Body of pancreas (tissue), 4 donors: Measurements from ENCODE around the gene CCDC78. TPM values are rescaled to one million over a fixed set of nuclear protein-coding genes. Genes with fewer than 3 reads are reported as not detected.
A peak's percentile ranks its signal among the peaks of the same experiment; 100 is the strongest.

Experiments
- ATAC-seq: fragments of 150-250 bp; one replicate; pipeline ENCODE4 v1.9.1; 2016
- DNase-seq, 4 donors: peaks; one replicate each; pipeline ENCODE4 v3.0.0-alpha.2; 2019
- H3K27ac ChIP-seq, 4 donors: fragments of 200-600 bp; sonication (generic); 1 replicate in 3 of 4; 2 replicates in 1 of 4; pipeline versions ENCODE4 v1.5.1 to v1.6.1; 2016 to 2019; ENCODE audit warnings: mild to moderate bottlenecking in 1 of 4, mixed read lengths in 1 of 4, moderate library complexity in 1 of 4
- H3K27me3 ChIP-seq, 2 donors: fragments of 200-600 bp; sonication (generic); one replicate each; pipeline ENCODE4 v1.6.0; 2016; ENCODE audit warnings: mild to moderate bottlenecking in 1 of 2
- H3K36me3 ChIP-seq, 2 donors: fragments of 200-600 bp; sonication (generic); replicated peaks in 1 of 2; 2 replicates each; pipeline ENCODE4 v1.5.1; 2016; ENCODE audit warnings: low read depth in 2 of 2; ENCODE audit not compliant: insufficient read depth in 1 of 2
- H3K4me1 ChIP-seq: fragments of 200-600 bp; sonication (generic); one replicate; pipeline ENCODE4 v1.6.0; 2016
- H3K4me3 ChIP-seq, 2 donors: fragments of 200-600 bp; sonication (generic); 1 replicate in 1 of 2; 2 replicates in 1 of 2; pipeline ENCODE4 v1.5.1; 2016 to 2019
- H3K9me3 ChIP-seq, 3 donors: fragments of 200-600 bp; sonication (generic); 1 replicate in 2 of 3; 2 replicates in 1 of 3; pipeline ENCODE4 v1.5.1; 2016
- POLR2A ChIP-seq, 3 donors: fragments of 450-650 bp; IDR thresholded peaks; one replicate each; pipeline ENCODE4 v1.6.1; 2016; ENCODE audit warnings: antibody characterized with exemption in 3 of 3, mild to moderate bottlenecking in 2 of 3
- WGBS, 2 donors: methylation state at CpG; one replicate each; pipeline ENCODE4 v1.1.5; 2017; 5-methylcytosine and 5-hydroxymethylcytosine counted together
- intact Hi-C: fragments of 100-400 bp; cut with DNase I; formaldehyde crosslinking; loops from one replicate; pipeline ENCODE4 v1.15.1; 2023
- total RNA-seq, 2 donors: library from RNA; depleted of rRNA; stranded (reverse); fragments of >200 nt; gene quantifications; one replicate each; pipeline ENCODE4 v1.1.0, GENCODE V29; 2016
- TF ChIP-seq, protein P1 (sequence below), 7 experiments: fragments of 450-650 bp in 4 of 7; fragments of 200-600 bp in 3 of 7; sonication (generic) in 3 of 7; IDR thresholded peaks; one replicate each; pipeline ENCODE4 v1.5.1; 2016 to 2019; ENCODE audit warnings: antibody characterized with exemption in 7 of 7

Gene CCDC78
- total RNA-seq, 2 donors from 2014 or later: not detected

DNA sequence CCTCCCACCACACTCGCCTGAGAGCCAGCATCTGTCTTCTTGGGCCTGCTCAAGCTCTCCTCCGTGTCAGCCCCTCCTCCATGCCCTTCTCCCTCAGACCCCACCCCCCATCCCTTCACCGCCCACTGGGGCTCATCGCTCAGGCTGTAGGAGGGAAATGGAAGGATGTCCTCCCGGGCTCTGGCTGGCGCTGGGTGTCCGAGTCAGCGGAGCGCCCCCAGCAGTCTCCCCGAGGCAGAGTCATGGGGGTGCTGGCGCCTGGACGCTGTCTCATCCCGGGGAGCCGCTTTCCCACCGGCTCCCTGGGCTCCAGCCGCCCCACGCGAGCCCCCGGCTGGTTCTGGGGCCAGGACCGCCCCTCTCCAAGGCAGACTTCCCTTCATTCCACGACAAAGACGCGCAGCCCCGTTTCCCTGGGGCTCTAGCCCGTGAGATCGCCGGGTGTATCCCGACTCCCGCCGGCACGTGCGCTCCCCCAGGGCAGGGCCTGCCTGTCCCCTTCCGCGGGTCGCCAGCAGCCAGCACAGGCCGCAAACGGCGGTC is 5.7 kb downstream of the CCDC78 start:
- H3K27me3 ChIP-seq: no peaks in the 10 kb centered on the region
- WGBS, 2 donors: 0% methylated on average over 2 to 38 of the region's 38 CpGs
- H3K36me3 ChIP-seq: no peaks in the 10 kb centered on the region
- peak overlapping the region; percentile 64 to 89 (median 83) for H3K27ac ChIP-seq
- no peaks in the 10 kb centered on the region for H3K9me3 ChIP-seq
- H3K4me3 ChIP-seq: peak overlapping the region; percentile 34 to 53
- peak in 1 of 3 donors; percentile 50 for TF ChIP-seq POLR2A (IDR thresholded peaks at IDR 0.05)
- TF ChIP-seq, protein P1, sequence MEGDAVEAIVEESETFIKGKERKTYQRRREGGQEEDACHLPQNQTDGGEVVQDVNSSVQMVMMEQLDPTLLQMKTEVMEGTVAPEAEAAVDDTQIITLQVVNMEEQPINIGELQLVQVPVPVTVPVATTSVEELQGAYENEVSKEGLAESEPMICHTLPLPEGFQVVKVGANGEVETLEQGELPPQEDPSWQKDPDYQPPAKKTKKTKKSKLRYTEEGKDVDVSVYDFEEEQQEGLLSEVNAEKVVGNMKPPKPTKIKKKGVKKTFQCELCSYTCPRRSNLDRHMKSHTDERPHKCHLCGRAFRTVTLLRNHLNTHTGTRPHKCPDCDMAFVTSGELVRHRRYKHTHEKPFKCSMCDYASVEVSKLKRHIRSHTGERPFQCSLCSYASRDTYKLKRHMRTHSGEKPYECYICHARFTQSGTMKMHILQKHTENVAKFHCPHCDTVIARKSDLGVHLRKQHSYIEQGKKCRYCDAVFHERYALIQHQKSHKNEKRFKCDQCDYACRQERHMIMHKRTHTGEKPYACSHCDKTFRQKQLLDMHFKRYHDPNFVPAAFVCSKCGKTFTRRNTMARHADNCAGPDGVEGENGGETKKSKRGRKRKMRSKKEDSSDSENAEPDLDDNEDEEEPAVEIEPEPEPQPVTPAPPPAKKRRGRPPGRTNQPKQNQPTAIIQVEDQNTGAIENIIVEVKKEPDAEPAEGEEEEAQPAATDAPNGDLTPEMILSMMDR (IDR thresholded peaks at IDR 0.05): no peak
- H3K4me1 ChIP-seq: peaks cover 60% of the 10 kb centered on the region
- DNase-seq (peak in 2 of 4 donors; percentile 40 to 44), ATAC-seq (peak; percentile 12)
- intact Hi-C loops: no loop called here

DNA sequence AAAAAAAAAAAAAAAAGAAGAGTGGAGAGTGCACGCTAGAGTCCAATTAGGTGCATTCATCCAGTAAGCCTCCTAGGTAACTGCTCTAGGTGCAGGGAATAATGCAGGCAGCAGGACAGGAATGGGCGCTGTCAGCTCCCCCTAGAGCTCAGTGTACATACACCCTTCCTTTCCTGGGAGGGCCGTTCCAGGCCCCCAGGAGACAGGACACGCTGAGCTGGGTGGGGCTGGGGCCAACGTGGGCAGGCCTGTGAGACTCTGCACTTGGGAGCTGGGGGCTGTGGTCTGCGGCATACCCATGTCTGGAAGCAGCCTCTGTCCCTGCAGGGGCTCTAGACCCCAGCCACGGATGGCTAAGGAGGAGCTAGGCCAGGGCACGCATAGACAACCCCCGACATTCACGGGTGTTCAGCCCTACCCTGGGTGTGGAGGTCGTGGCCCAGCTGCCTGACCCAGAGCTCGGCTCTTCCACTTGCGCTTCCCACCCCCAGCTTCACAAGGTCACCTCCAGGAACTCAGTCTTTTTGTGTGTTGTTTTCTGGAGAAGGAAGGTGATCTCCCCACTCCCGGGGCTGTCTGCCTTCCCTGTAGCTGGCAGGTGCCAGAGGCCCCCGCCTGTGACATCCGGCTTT is 6.3 kb downstream of the CCDC78 start:
- Histone ChIP-seq H3K36me3 (no peaks in the 10 kb centered on the region), H3K27ac (peak overlapping the region; percentile 64 to 89 (median 83)), H3K4me1 (peaks cover 64% of the 10 kb centered on the region), H3K4me3 (peak overlapping the region; percentile 34 to 53), H3K27me3 (no peaks in the 10 kb centered on the region), H3K9me3 (no peaks in the 10 kb centered on the region)
- 7 to 9% methylated on average over 11 to 16 of the region's 16 CpGs for WGBS, 2 donors
- DNase-seq (no peak), ATAC-seq (no peak)
- no peak for TF ChIP-seq POLR2A (IDR thresholded peaks at IDR 0.05)
- TF ChIP-seq, protein P1 (IDR thresholded peaks at IDR 0.05): peak in 1 of 7 experiments; percentile 7
- intact Hi-C loops: no loop called here

DNA sequence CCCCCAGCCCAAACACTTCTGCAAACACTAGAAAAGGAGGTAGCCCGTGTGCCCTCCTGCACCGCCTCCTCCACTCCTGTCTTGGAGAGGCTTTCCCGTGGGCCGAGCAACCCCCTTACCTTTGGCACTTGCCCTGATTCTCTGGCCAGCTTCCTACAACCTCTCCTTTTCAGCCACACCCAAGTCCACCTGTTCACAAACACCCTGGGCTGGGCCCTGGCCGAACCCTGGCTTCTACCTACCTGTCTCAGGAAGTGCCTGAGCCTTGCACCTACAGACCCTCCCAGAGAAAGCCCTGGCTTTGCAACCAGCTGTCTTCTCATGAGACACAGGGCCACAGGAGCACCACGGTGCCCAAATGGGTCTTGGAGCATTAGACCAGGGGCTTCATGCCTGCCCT is 7.3 kb downstream of the CCDC78 start:
- H3K27me3 ChIP-seq: no peaks in the 10 kb centered on the region
- DNase-seq (no peak), ATAC-seq (no peak)
- H3K27ac ChIP-seq: no peak overlapping the region
- WGBS, 2 donors: 70 to 81% methylated on average over 6 of the region's 6 CpGs
- H3K4me3 ChIP-seq: no peak overlapping the region
- no peaks in the 10 kb centered on the region for H3K9me3 ChIP-seq
- intact Hi-C loops: no loop called here
- peaks cover 72% of the 10 kb centered on the region for H3K4me1 ChIP-seq
- no peak for TF ChIP-seq POLR2A (IDR thresholded peaks at IDR 0.05)
- TF ChIP-seq, protein P1 (IDR thresholded peaks at IDR 0.05): no peak
- H3K36me3 ChIP-seq: no peaks in the 10 kb centered on the region

GRCh38 chr16:718389-718788 is 7.9 kb downstream of the CCDC78 start:
- no peak for TF ChIP-seq POLR2A (IDR thresholded peaks at IDR 0.05)
- TF ChIP-seq, protein P1 (IDR thresholded peaks at IDR 0.05): no peak
- H3K9me3 ChIP-seq: no peaks in the 10 kb centered on the region
- H3K27me3 ChIP-seq: no peaks in the 10 kb centered on the region
- ATAC-seq: no peak
- no peak overlapping the region for H3K4me3 ChIP-seq
- DNase-seq: no peak
- intact Hi-C loops: no loop called here
- WGBS, 2 donors: 93 to 100% methylated on average over 1 to 9 of the region's 9 CpGs
- no peaks in the 10 kb centered on the region for H3K36me3 ChIP-seq
- H3K4me1 ChIP-seq: peaks cover 72% of the 10 kb centered on the region
- no peak overlapping the region for H3K27ac ChIP-seq
